Endothelial cell of umbilical vein (primary cell): ENCODE results near the gene MREG. TPM values are rescaled to one million over a fixed set of nuclear protein-coding genes. Genes with fewer than 3 reads are reported as not detected.

ENCODE experiments used
- BruUV-seq: library from RNA; stranded (reverse); fragments of 400-500 nt; replicated peaks from 2 replicates; lab custom pipeline; 2021; lab: Mats Ljungman, UMichigan
- CTCF ChIA-PET: fragments of 300-600, 350-600 bp; sonication (Branson Sonifier 250); formaldehyde crosslinking; loops from one replicate; lab custom pipeline; 2021; ENCODE audit warnings: antibody characterized with exemption, inconsistent platforms; lab: Charles Lee
- POLR2A ChIA-PET: fragments of 300-600, 350-600 bp; sonication (Branson Sonifier 250); formaldehyde crosslinking; loops from one replicate; lab custom pipeline; 2021; ENCODE audit warnings: antibody characterized with exemption, inconsistent platforms; lab: Charles Lee
- DNase-seq: peaks from one replicate; pipeline ENCODE4 v3.0.0-alpha.2; 2011; ENCODE audit warnings: low read depth, low spot score
- FAIRE-seq: peaks from 2 replicates; lab custom pipeline; 2011; peaks lifted over from hg19 to GRCh38; lab: Jason Lieb, UNC
- H2AFZ ChIP-seq: 2 replicates; pipeline ENCODE4 v1.6.0; 2012; ENCODE audit warnings: low read depth, low read length, control low read depth, inconsistent platforms
- H3K27ac ChIP-seq: 2 replicates; pipeline ENCODE4 v1.5.1; 2011; ENCODE audit warnings: low read depth, mild to moderate bottlenecking, control low read depth, low read length, moderate library complexity; ENCODE audit not compliant: insufficient read depth
- H3K27me3 ChIP-seq, 2 experiments: 2 replicates each; pipeline versions ENCODE4 v1.6.0 to v1.6.1; 2011; ENCODE audit warnings: low read length in 2 of 2, mixed read lengths in 1 of 2; ENCODE audit not compliant: control insufficient read depth in 2 of 2, insufficient read depth in 2 of 2
- H3K36me3 ChIP-seq, 2 experiments: 2 replicates in 1 of 2; 3 replicates in 1 of 2; pipeline ENCODE4 v1.5.1; 2011; ENCODE audit warnings: low read length in 2 of 2, mild to moderate bottlenecking in 1 of 2, moderate library complexity in 1 of 2; ENCODE audit not compliant: control insufficient read depth in 2 of 2, insufficient read depth in 2 of 2; ENCODE audit errors: extremely low read depth in 1 of 2
- H3K4me1 ChIP-seq: 3 replicates; pipeline ENCODE4 v1.5.1; 2011; ENCODE audit warnings: mild to moderate bottlenecking, low read length; ENCODE audit not compliant: control insufficient read depth, insufficient read depth; ENCODE audit errors: extremely low read depth
- H3K4me2 ChIP-seq: 2 replicates; pipeline ENCODE4 v1.6.1; 2011; ENCODE audit warnings: low read length, control low read depth, mixed read lengths; ENCODE audit not compliant: insufficient read depth
- H3K4me3 ChIP-seq, 3 experiments: fragments of 200-600 bp in 1 of 3; sonication (generic), shearing (Covaris generic) in 1 of 3; replicated peaks in 1 of 3; 2 replicates each; pipeline ENCODE4 v1.5.1; 2011 to 2016; ENCODE audit warnings: control low read depth in 3 of 3, low read length in 3 of 3, mild to moderate bottlenecking in 2 of 3, inconsistent platforms in 1 of 3, low read depth in 1 of 3, moderate library complexity in 1 of 3; ENCODE audit not compliant: insufficient read depth in 1 of 3
- H3K79me2 ChIP-seq: 2 replicates; pipeline ENCODE4 v1.6.0; 2012; ENCODE audit warnings: low read length, inconsistent platforms; ENCODE audit not compliant: control insufficient read depth, insufficient read depth
- H3K9ac ChIP-seq: replicated peaks from 2 replicates; pipeline ENCODE3; 2011; ENCODE audit warnings: low read length, control low read depth; ENCODE audit not compliant: insufficient read depth; ENCODE audit errors: extremely low read depth
- H3K9me1 ChIP-seq: replicated peaks from 3 replicates; pipeline ENCODE4 v1.6.0; 2011; ENCODE audit warnings: mild to moderate bottlenecking, low read length; ENCODE audit not compliant: control insufficient read depth, insufficient read depth; ENCODE audit errors: extremely low read depth
- H3K9me3 ChIP-seq: replicated peaks from 2 replicates; pipeline ENCODE4 v1.5.1; 2012; ENCODE audit warnings: low read length, inconsistent platforms; ENCODE audit not compliant: control insufficient read depth, insufficient read depth
- H4K20me1 ChIP-seq: replicated peaks from 2 replicates; pipeline ENCODE3; 2011; ENCODE audit warnings: mild to moderate bottlenecking, low read length; ENCODE audit not compliant: control insufficient read depth, insufficient read depth; ENCODE audit errors: extremely low read depth
- EZH2 ChIP-seq: IDR thresholded peaks from 2 replicates; pipeline ENCODE4 v1.6.1; 2012; ENCODE audit warnings: borderline replicate concordance, low read depth, mild to moderate bottlenecking, moderate library complexity, low read length, inconsistent platforms; ENCODE audit not compliant: severe bottlenecking
- FOS ChIP-seq: IDR thresholded peaks from 2 replicates; pipeline ENCODE4 v1.6.1; 2011; ENCODE audit warnings: mild to moderate bottlenecking, low read length, moderate library complexity, borderline replicate concordance; ENCODE audit not compliant: insufficient read depth
- GATA2 ChIP-seq: IDR thresholded peaks from 2 replicates; pipeline ENCODE4 v1.7.0; 2011; ENCODE audit warnings: low read depth, mild to moderate bottlenecking, moderate library complexity, mixed read lengths, low read length; ENCODE audit not compliant: insufficient read length, insufficient read depth
- JUN ChIP-seq: IDR thresholded peaks from 2 replicates; pipeline ENCODE4 v1.6.1; 2011; ENCODE audit warnings: borderline replicate concordance, low read depth; ENCODE audit not compliant: insufficient read length, insufficient read depth
- MAX ChIP-seq: IDR thresholded peaks from 2 replicates; pipeline ENCODE4 v1.6.1; 2011; ENCODE audit not compliant: insufficient read depth, insufficient read length
- MYC ChIP-seq: IDR thresholded peaks from one replicate; pipeline ENCODE4 v1.6.1; 2011; ENCODE audit warnings: mild to moderate bottlenecking, low read depth, low read length
- POLR2A ChIP-seq: IDR thresholded peaks from 2 replicates; pipeline ENCODE4 v1.6.1; 2012; ENCODE audit warnings: low read depth, mild to moderate bottlenecking, control low read depth, low read length
- POLR2AphosphoS5 ChIP-seq: IDR thresholded peaks from 2 replicates; pipeline ENCODE4 v1.6.1; 2012; ENCODE audit warnings: low read depth, mild to moderate bottlenecking, control low read depth, low read length, moderate library complexity; ENCODE audit not compliant: insufficient read depth
- dilution Hi-C: fragments of 300-500 bp; cut with MboI; formaldehyde crosslinking; loops from one replicate; pipeline ENCODE4 v1.15.0; 2019; ENCODE audit warnings: low sequenced_read_pairs; ENCODE audit not compliant: extremely low pct_ligation_motif_present
- intact Hi-C: fragments of 100-400 bp; cut with micrococcal nuclease; formaldehyde crosslinking; loops from one replicate; pipeline ENCODE4 v1.10.0; 2022
- polyA plus RNA-seq, 4 experiments: library from polyadenylated mRNA; depleted of rRNA in 3 of 4; stranded (reverse) in 3 of 4; unstranded in 1 of 4; fragments of >200 nt; gene quantifications; 2 replicates each; pipeline versions ENCODE4 v1.2.1 to v1.2.3, GENCODE V29; 2011 to 2012; ENCODE audit warnings: missing spikeins in 1 of 4
- total RNA-seq: library from RNA; stranded (reverse); gene quantifications from 2 replicates; pipeline ENCODE4 v1.2.3, GENCODE V29; 2021
- TF ChIP-seq, protein P1 (sequence below), 2 donors: IDR thresholded peaks; 1 replicate in 1 of 2; 2 replicates in 1 of 2; pipeline ENCODE4 v1.5.1; 2011; ENCODE audit warnings: low read length in 2 of 2, mild to moderate bottlenecking in 2 of 2, moderate library complexity in 2 of 2, control low read depth in 1 of 2, inconsistent platforms in 1 of 2, low read depth in 1 of 2; ENCODE audit not compliant: insufficient read depth in 1 of 2; ENCODE audit errors: extremely low read depth in 1 of 2

The MREG gene
- total and polyA plus RNA-seq, 2 donors (not counting 3 experiments of a cell fraction or from before 2014, with no cell fraction given), result 0.41 to 3.9 TPM

- Histone ChIP-seq H4K20me1 (no peaks in the 10 kb centered on the region), H3K27ac (no peak overlapping the region), H3K9ac (no peak overlapping the region), H3K4me3 (no peak overlapping the region), H3K36me3 (no peaks in the 10 kb centered on the region), H3K9me1 (no peaks in the 10 kb centered on the region), H3K4me2 (no peak overlapping the region), H2AFZ (no peak overlapping the region), H3K79me2 (no peaks in the 10 kb centered on the region), H3K27me3 (no peaks in the 10 kb centered on the region), H3K9me3 (no peaks in the 10 kb centered on the region), H3K4me1 (no peaks in the 10 kb centered on the region)
- DNase-seq (no peak), FAIRE-seq (no peak)
- CTCF ChIA-PET, result no interaction called here
- POLR2A ChIA-PET, result no interaction called here
- no TSS peak for BruUV-seq
- TF ChIP-seq MYC (no peak), FOS (no peak), POLR2A (no peak), POLR2AphosphoS5 (no peak), GATA2 (no peak), EZH2 (no peak), JUN (no peak), MAX (no peak)
- TF ChIP-seq, protein P1, sequence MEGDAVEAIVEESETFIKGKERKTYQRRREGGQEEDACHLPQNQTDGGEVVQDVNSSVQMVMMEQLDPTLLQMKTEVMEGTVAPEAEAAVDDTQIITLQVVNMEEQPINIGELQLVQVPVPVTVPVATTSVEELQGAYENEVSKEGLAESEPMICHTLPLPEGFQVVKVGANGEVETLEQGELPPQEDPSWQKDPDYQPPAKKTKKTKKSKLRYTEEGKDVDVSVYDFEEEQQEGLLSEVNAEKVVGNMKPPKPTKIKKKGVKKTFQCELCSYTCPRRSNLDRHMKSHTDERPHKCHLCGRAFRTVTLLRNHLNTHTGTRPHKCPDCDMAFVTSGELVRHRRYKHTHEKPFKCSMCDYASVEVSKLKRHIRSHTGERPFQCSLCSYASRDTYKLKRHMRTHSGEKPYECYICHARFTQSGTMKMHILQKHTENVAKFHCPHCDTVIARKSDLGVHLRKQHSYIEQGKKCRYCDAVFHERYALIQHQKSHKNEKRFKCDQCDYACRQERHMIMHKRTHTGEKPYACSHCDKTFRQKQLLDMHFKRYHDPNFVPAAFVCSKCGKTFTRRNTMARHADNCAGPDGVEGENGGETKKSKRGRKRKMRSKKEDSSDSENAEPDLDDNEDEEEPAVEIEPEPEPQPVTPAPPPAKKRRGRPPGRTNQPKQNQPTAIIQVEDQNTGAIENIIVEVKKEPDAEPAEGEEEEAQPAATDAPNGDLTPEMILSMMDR (IDR thresholded peaks at IDR 0.05; ENCODE audit: extremely low read depth in 1 of 2, insufficient read depth in 1 of 2, low read depth in 1 of 2, low read length in 2 of 2), result no peak
- dilution Hi-C loops (no loop called here), intact Hi-C loops (no loop called here)
These were observed 118.0 kb downstream of the MREG start for GRCh38 chr2:215895330-215895729.

Other genes starting within 250 kb of the MREG start
- gene PECR, start 68.3 kb upstream of the MREG start, total RNA-seq, result 5.4 and 6.2 TPM in 2 replicates
- gene PECR, start 68.3 kb upstream of the MREG start, polyA plus RNA-seq, result 4.1 and 4.7 TPM in 2 replicates
- 0.20 TPM in 1 of 2 replicates, not detected in the other for gene TMEM169, start 68.4 kb upstream of the MREG start, total RNA-seq
- gene TMEM169, start 68.4 kb upstream of the MREG start, polyA plus RNA-seq, result not detected in 2 replicates
- gene XRCC5, start 95.8 kb upstream of the MREG start, total RNA-seq, result 313 and 319 TPM in 2 replicates
- 177 and 267 TPM in 2 replicates for gene XRCC5, start 95.8 kb upstream of the MREG start, polyA plus RNA-seq